ENCODE data around the gene GGTLC1.

DNA sequence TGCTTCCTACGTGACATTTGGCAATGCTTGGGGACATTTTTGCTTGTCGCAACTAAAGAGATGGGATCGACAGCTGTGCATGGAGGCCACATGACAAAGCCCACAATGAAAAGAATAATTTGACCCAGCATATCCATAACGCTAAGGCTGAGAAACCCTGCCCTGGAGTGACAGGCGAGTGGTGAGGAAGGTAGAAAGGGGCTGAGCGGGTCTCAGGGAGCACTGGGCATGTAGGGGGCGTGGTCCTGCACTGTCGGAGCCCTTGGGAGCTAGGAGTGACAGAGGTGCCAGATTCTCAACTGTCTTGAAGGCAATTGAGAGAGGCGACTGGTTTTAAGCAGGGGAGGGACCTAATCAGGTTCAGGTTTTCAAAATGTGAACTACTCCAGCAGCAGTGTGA is 13.6 kb downstream of the GGTLC1 start:
- TF ChIP-seq, protein P1, sequence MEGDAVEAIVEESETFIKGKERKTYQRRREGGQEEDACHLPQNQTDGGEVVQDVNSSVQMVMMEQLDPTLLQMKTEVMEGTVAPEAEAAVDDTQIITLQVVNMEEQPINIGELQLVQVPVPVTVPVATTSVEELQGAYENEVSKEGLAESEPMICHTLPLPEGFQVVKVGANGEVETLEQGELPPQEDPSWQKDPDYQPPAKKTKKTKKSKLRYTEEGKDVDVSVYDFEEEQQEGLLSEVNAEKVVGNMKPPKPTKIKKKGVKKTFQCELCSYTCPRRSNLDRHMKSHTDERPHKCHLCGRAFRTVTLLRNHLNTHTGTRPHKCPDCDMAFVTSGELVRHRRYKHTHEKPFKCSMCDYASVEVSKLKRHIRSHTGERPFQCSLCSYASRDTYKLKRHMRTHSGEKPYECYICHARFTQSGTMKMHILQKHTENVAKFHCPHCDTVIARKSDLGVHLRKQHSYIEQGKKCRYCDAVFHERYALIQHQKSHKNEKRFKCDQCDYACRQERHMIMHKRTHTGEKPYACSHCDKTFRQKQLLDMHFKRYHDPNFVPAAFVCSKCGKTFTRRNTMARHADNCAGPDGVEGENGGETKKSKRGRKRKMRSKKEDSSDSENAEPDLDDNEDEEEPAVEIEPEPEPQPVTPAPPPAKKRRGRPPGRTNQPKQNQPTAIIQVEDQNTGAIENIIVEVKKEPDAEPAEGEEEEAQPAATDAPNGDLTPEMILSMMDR (IDR thresholded peaks at IDR 0.05) = no peak
- no peak for TF ChIP-seq POLR2A (IDR thresholded peaks at IDR 0.05)

Measured in heart left ventricle (tissue), 13 donors.